GM12864 (cell line): ENCODE results near the gene MACROH2A1.

Experiments
- DNase-seq: peaks from one replicate; pipeline ENCODE4 v3.0.0-alpha.2; 2011; ENCODE audit warnings: low read depth
- H3K4me3 ChIP-seq: 2 replicates; pipeline ENCODE4 v1.5.1; 2011; ENCODE audit warnings: mild to moderate bottlenecking, low read depth, low read length, control low read depth
- TF ChIP-seq, protein P1 (sequence below): IDR thresholded peaks from 2 replicates; pipeline ENCODE4 v1.5.1; 2011; ENCODE audit warnings: low read depth, mild to moderate bottlenecking, moderate library complexity, low read length, control low read depth, inconsistent platforms; ENCODE audit errors: missing control alignments

Gene MACROH2A1

DNA sequence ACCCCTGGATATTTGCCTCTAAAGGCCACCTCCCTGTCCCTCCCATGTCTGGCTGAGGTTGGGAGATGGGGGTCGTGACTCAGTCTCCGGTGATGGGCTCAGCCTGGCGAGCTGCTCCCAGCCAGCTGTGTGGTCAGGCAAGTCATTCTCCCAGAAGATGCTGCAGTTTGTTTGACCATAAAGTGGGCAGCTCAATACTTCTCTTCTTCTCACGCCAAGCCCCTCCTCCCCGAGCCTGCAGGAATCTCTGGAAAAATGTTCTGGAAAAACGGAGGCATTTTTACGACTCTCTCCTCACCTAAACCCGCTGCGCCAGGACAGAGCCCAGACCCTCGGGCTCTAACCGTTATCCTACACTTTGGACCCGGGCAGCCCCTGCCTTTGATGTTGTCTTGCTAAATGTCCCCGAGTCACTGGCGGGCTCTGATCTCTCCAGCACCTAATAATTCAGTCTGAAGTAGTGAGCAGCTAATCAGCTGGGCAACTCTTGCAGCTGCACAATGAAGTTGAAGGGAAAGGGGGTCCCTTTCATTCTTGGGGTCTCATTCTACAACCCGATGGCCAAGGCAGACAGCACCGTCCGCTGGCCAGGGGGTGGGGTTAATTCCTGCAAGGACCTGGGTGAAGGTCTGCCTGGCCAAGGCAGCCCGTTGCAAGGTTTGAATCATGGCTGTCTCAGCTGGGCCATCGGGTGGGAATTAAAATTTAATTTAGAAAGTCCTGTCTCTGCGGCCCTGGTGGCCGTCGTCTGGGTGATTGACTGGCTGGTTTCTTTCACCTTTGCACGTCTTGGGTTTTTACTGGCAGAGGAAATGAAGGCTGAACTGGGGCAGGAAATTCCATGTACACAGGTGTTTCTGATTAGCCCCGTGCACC, 35.8 kb upstream of the MACROH2A1 start:
- TF ChIP-seq, protein P1, sequence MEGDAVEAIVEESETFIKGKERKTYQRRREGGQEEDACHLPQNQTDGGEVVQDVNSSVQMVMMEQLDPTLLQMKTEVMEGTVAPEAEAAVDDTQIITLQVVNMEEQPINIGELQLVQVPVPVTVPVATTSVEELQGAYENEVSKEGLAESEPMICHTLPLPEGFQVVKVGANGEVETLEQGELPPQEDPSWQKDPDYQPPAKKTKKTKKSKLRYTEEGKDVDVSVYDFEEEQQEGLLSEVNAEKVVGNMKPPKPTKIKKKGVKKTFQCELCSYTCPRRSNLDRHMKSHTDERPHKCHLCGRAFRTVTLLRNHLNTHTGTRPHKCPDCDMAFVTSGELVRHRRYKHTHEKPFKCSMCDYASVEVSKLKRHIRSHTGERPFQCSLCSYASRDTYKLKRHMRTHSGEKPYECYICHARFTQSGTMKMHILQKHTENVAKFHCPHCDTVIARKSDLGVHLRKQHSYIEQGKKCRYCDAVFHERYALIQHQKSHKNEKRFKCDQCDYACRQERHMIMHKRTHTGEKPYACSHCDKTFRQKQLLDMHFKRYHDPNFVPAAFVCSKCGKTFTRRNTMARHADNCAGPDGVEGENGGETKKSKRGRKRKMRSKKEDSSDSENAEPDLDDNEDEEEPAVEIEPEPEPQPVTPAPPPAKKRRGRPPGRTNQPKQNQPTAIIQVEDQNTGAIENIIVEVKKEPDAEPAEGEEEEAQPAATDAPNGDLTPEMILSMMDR = no peak

DNA sequence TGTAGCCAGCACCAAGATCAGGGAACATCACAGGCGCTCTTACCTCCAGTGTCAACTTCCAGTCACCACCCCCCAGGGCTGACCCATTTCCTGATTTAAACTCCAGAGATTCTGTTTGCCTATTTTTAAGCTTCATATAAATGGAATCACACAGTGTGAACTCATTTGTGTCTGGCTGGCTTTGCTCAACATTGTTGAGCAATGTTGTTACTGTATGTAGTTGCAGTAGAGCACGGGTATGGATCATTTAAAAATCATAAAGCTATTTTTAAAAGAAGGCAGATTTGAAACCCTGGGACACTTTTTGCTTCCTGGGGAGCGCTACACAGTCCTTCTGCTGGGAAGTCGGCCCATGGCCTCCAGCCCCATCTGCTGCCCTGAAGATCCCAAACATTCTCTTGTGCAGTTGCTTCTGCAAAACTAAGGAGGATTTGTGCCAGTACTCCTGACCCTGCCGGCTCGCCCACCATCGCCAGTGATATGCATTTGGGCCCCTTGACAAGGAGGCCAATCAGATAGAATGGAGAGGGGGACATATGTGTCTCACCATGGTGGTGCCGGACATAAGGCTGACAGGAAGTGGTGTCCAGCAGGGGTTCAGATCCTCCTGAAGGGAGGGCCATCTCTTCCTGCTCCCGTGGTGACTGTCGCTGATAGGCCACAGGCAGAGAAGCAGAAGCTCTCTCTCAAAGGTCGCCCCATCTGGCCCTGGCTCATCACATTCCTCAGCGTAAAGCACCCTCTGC, 34.8 kb upstream of the MACROH2A1 start:
- TF ChIP-seq, protein P1 = no peak
- no peak overlapping the region for H3K4me3 ChIP-seq
- no peak for DNase-seq

More for the DNA sequence above, 35.8 kb upstream of the MACROH2A1 start:
- no peak overlapping the region for H3K4me3 ChIP-seq
- no peak for DNase-seq

DNA sequence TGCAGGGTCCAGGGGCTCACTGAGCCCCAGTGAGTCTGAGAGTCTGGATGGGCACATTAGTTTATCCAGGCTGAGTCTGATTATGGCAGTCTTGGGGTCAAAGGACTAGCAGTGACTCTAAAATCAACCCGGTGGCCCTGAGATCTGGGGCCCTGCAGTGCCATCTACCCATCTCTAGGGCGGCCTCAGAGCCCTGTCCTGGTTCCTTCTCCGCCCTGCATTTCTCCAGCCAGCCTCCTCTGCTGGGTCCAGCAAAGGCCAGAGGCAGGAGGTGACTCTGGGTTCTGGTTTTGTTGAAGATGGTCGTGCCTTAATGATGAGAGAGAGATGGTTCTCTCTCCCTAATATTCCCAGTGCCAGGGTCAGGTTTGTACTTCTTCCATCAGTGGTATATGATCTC, 33.1 kb upstream of the MACROH2A1 start:
- H3K4me3 ChIP-seq = no peak overlapping the region
- TF ChIP-seq, protein P1 = no peak
- DNase-seq = no peak

DNA sequence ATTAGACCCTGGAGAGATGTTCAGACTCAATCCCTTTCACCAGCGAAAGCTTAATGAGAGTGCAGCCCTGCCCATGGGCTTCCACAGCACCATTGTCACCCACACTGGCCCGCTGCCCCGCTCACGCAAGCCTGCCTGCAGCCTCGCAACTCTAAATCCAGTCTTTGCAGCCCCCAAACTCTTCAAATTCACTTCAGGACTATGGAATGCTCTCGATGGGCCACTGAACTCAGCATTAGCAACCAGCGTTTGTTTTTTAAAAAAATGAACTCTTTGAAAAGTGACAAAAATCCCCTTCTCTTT, 31.1 kb upstream of the MACROH2A1 start:
- TF ChIP-seq, protein P1 = no peak
- H3K4me3 ChIP-seq = no peak overlapping the region
- no peak for DNase-seq

DNA sequence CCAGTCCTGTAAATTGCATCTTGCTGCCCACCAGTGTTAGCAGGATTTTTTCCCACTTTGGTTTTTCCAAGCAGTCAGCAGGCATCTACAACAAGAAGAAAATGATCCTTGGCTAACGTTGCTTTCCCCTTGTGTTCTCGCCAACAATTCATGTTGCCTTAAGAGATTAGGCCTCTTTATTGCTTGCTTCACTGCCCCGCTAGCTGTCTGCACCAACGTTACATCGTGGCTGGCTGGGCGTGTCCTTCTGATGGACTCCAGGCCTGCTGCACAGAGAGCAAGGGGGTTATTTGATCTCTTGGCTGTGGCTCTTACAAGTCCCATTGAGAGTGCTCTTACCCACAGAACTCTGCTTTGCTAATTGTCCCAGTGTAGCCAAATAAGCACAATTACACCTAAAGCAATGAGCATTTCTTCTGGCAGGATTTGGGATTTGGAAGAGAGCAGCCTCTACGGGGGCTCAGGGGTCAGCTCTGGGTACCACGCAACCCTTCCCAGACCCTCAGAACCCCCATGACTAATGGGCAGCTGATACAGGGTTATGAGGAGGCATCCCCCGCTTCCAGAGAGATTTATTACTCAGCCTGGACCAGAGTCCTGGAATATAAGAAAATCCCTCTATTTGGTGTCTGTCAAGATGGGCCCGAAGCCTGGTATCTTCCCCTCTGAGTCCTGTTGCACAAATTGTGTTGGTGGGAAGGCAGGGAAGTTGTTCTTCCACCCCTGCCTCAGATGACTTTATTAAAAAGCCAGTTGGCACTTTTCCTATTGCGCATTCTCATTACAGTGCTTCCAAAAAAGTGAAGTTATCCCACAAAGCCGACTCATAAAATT, 30.5 kb upstream of the MACROH2A1 start:
- DNase-seq = no peak

DNA sequence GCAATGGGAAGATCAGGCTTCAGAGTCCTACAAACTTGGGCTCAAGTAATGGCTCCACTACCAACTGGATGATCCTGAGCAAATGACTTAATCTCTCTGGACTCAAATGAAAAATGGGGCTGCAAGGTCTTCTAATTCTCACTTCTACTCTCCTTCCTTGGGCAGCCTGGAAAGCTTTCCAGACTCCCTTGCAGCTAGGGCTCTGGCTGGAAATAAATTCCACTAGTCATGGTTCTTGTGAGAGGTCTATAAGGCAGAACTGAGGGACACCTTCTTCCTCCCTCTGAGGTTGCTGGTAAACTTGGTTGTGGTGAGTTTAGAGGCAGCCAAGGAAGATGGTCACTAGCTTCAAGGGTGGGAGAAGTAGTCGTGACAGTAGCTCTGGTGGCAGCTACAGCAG, 29.6 kb upstream of the MACROH2A1 start:
- no peak overlapping the region for H3K4me3 ChIP-seq
- TF ChIP-seq, protein P1 = no peak

More for the DNA sequence above, 30.5 kb upstream of the MACROH2A1 start:
- H3K4me3 ChIP-seq = no peak overlapping the region
- TF ChIP-seq, protein P1 = no peak

More for the DNA sequence above, 29.6 kb upstream of the MACROH2A1 start:
- DNase-seq = no peak
